Endothelial cell of umbilical vein (primary cell): ENCODE data around the gene CDK4. TPM values are rescaled to one million over a fixed set of nuclear protein-coding genes. Genes with fewer than 3 reads are reported as not detected.

Experiments used
- BruUV-seq: library from RNA; stranded (reverse); fragments of 400-500 nt; replicated peaks from 2 replicates; lab custom pipeline; 2021; lab: Mats Ljungman, UMichigan
- CTCF ChIA-PET: fragments of 300-600, 350-600 bp; sonication (Branson Sonifier 250); formaldehyde crosslinking; loops from one replicate; lab custom pipeline; 2021; ENCODE audit warnings: antibody characterized with exemption, inconsistent platforms; lab: Charles Lee
- POLR2A ChIA-PET: fragments of 300-600, 350-600 bp; sonication (Branson Sonifier 250); formaldehyde crosslinking; loops from one replicate; lab custom pipeline; 2021; ENCODE audit warnings: antibody characterized with exemption, inconsistent platforms; lab: Charles Lee
- DNase-seq: peaks from one replicate; pipeline ENCODE4 v3.0.0-alpha.2; 2011; ENCODE audit warnings: low read depth, low spot score
- FAIRE-seq: peaks from 2 replicates; lab custom pipeline; 2011; peaks lifted over from hg19 to GRCh38; lab: Jason Lieb, UNC
- H2AFZ ChIP-seq: 2 replicates; pipeline ENCODE4 v1.6.0; 2012; ENCODE audit warnings: low read depth, low read length, control low read depth, inconsistent platforms
- H3K27ac ChIP-seq: 2 replicates; pipeline ENCODE4 v1.5.1; 2011; ENCODE audit warnings: low read depth, mild to moderate bottlenecking, control low read depth, low read length, moderate library complexity; ENCODE audit not compliant: insufficient read depth
- H3K27me3 ChIP-seq, 2 experiments: 2 replicates each; pipeline versions ENCODE4 v1.6.0 to v1.6.1; 2011; ENCODE audit warnings: low read length in 2 of 2, mixed read lengths in 1 of 2; ENCODE audit not compliant: control insufficient read depth in 2 of 2, insufficient read depth in 2 of 2
- H3K36me3 ChIP-seq, 2 experiments: 2 replicates in 1 of 2; 3 replicates in 1 of 2; pipeline ENCODE4 v1.5.1; 2011; ENCODE audit warnings: low read length in 2 of 2, mild to moderate bottlenecking in 1 of 2, moderate library complexity in 1 of 2; ENCODE audit not compliant: control insufficient read depth in 2 of 2, insufficient read depth in 2 of 2; ENCODE audit errors: extremely low read depth in 1 of 2
- H3K4me1 ChIP-seq: 3 replicates; pipeline ENCODE4 v1.5.1; 2011; ENCODE audit warnings: mild to moderate bottlenecking, low read length; ENCODE audit not compliant: control insufficient read depth, insufficient read depth; ENCODE audit errors: extremely low read depth
- H3K4me2 ChIP-seq: 2 replicates; pipeline ENCODE4 v1.6.1; 2011; ENCODE audit warnings: low read length, control low read depth, mixed read lengths; ENCODE audit not compliant: insufficient read depth
- H3K4me3 ChIP-seq, 3 experiments: fragments of 200-600 bp in 1 of 3; sonication (generic), shearing (Covaris generic) in 1 of 3; replicated peaks in 1 of 3; 2 replicates each; pipeline ENCODE4 v1.5.1; 2011 to 2016; ENCODE audit warnings: control low read depth in 3 of 3, low read length in 3 of 3, mild to moderate bottlenecking in 2 of 3, inconsistent platforms in 1 of 3, low read depth in 1 of 3, moderate library complexity in 1 of 3; ENCODE audit not compliant: insufficient read depth in 1 of 3
- H3K79me2 ChIP-seq: 2 replicates; pipeline ENCODE4 v1.6.0; 2012; ENCODE audit warnings: low read length, inconsistent platforms; ENCODE audit not compliant: control insufficient read depth, insufficient read depth
- H3K9ac ChIP-seq: replicated peaks from 2 replicates; pipeline ENCODE3; 2011; ENCODE audit warnings: low read length, control low read depth; ENCODE audit not compliant: insufficient read depth; ENCODE audit errors: extremely low read depth
- H3K9me1 ChIP-seq: replicated peaks from 3 replicates; pipeline ENCODE4 v1.6.0; 2011; ENCODE audit warnings: mild to moderate bottlenecking, low read length; ENCODE audit not compliant: control insufficient read depth, insufficient read depth; ENCODE audit errors: extremely low read depth
- H3K9me3 ChIP-seq: replicated peaks from 2 replicates; pipeline ENCODE4 v1.5.1; 2012; ENCODE audit warnings: low read length, inconsistent platforms; ENCODE audit not compliant: control insufficient read depth, insufficient read depth
- H4K20me1 ChIP-seq: replicated peaks from 2 replicates; pipeline ENCODE3; 2011; ENCODE audit warnings: mild to moderate bottlenecking, low read length; ENCODE audit not compliant: control insufficient read depth, insufficient read depth; ENCODE audit errors: extremely low read depth
- EZH2 ChIP-seq: IDR thresholded peaks from 2 replicates; pipeline ENCODE4 v1.6.1; 2012; ENCODE audit warnings: borderline replicate concordance, low read depth, mild to moderate bottlenecking, moderate library complexity, low read length, inconsistent platforms; ENCODE audit not compliant: severe bottlenecking
- FOS ChIP-seq: IDR thresholded peaks from 2 replicates; pipeline ENCODE4 v1.6.1; 2011; ENCODE audit warnings: mild to moderate bottlenecking, low read length, moderate library complexity, borderline replicate concordance; ENCODE audit not compliant: insufficient read depth
- GATA2 ChIP-seq: IDR thresholded peaks from 2 replicates; pipeline ENCODE4 v1.7.0; 2011; ENCODE audit warnings: low read depth, mild to moderate bottlenecking, moderate library complexity, mixed read lengths, low read length; ENCODE audit not compliant: insufficient read length, insufficient read depth
- JUN ChIP-seq: IDR thresholded peaks from 2 replicates; pipeline ENCODE4 v1.6.1; 2011; ENCODE audit warnings: borderline replicate concordance, low read depth; ENCODE audit not compliant: insufficient read length, insufficient read depth
- MYC ChIP-seq: IDR thresholded peaks from one replicate; pipeline ENCODE4 v1.6.1; 2011; ENCODE audit warnings: mild to moderate bottlenecking, low read depth, low read length
- dilution Hi-C: fragments of 300-500 bp; cut with MboI; formaldehyde crosslinking; loops from one replicate; pipeline ENCODE4 v1.15.0; 2019; ENCODE audit warnings: low sequenced_read_pairs; ENCODE audit not compliant: extremely low pct_ligation_motif_present
- intact Hi-C: fragments of 100-400 bp; cut with micrococcal nuclease; formaldehyde crosslinking; loops from one replicate; pipeline ENCODE4 v1.10.0; 2022
- polyA plus RNA-seq, 4 experiments: library from polyadenylated mRNA; depleted of rRNA in 3 of 4; stranded (reverse) in 3 of 4; unstranded in 1 of 4; fragments of >200 nt; gene quantifications; 2 replicates each; pipeline versions ENCODE4 v1.2.1 to v1.2.3, GENCODE V29; 2011 to 2012; ENCODE audit warnings: missing spikeins in 1 of 4
- total RNA-seq: library from RNA; stranded (reverse); gene quantifications from 2 replicates; pipeline ENCODE4 v1.2.3, GENCODE V29; 2021
- TF ChIP-seq, protein P1 (sequence below): IDR thresholded peaks from 2 replicates; pipeline ENCODE4 v1.6.1; 2011; ENCODE audit not compliant: insufficient read depth, insufficient read length
- TF ChIP-seq, protein P2 (sequence below), 2 donors: IDR thresholded peaks; 1 replicate in 1 of 2; 2 replicates in 1 of 2; pipeline ENCODE4 v1.5.1; 2011; ENCODE audit warnings: low read length in 2 of 2, mild to moderate bottlenecking in 2 of 2, moderate library complexity in 2 of 2, control low read depth in 1 of 2, inconsistent platforms in 1 of 2, low read depth in 1 of 2; ENCODE audit not compliant: insufficient read depth in 1 of 2; ENCODE audit errors: extremely low read depth in 1 of 2

The CDK4 gene
- total and polyA plus RNA-seq, 2 donors (not counting 3 experiments of a cell fraction or from before 2014, with no cell fraction given) = 171 to 332 TPM

- H2AFZ ChIP-seq = no peak overlapping the region
- ChIA-PET CTCF (interaction anchor here (1.3 to 1.5 kb wide), 2 partner anchors 9 to 13 kb away, joined by 3 to 4 read pairs; no protein-coding TSS in a partner anchor), POLR2A (no interaction called here)
- H4K20me1 ChIP-seq = no peaks in the 10 kb centered on the region
- intact Hi-C loops (loop anchor here (1.0 kb wide), 1 partner anchor 14 kb away; no protein-coding TSS in a partner anchor), dilution Hi-C loops (no loop called here)
- no peaks in the 10 kb centered on the region for H3K4me1 ChIP-seq
- no peak overlapping the region for H3K9ac ChIP-seq
- no peaks in the 10 kb centered on the region for H3K9me3 ChIP-seq
- no peak for FAIRE-seq
- no peak overlapping the region for H3K4me2 ChIP-seq
- H3K36me3 ChIP-seq = peaks cover 15 to 21% of the 10 kb centered on the region in 2 experiments
- no peak overlapping the region for H3K4me3 ChIP-seq
- no peak for DNase-seq
- no peaks in the 10 kb centered on the region for H3K27me3 ChIP-seq
- no peak overlapping the region for H3K27ac ChIP-seq
- TF ChIP-seq GATA2 (no peak), JUN (no peak), MYC (no peak), FOS (no peak), EZH2 (no peak)
- TF ChIP-seq, protein P1, sequence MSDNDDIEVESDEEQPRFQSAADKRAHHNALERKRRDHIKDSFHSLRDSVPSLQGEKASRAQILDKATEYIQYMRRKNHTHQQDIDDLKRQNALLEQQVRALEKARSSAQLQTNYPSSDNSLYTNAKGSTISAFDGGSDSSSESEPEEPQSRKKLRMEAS = no peak
- TF ChIP-seq, protein P2, sequence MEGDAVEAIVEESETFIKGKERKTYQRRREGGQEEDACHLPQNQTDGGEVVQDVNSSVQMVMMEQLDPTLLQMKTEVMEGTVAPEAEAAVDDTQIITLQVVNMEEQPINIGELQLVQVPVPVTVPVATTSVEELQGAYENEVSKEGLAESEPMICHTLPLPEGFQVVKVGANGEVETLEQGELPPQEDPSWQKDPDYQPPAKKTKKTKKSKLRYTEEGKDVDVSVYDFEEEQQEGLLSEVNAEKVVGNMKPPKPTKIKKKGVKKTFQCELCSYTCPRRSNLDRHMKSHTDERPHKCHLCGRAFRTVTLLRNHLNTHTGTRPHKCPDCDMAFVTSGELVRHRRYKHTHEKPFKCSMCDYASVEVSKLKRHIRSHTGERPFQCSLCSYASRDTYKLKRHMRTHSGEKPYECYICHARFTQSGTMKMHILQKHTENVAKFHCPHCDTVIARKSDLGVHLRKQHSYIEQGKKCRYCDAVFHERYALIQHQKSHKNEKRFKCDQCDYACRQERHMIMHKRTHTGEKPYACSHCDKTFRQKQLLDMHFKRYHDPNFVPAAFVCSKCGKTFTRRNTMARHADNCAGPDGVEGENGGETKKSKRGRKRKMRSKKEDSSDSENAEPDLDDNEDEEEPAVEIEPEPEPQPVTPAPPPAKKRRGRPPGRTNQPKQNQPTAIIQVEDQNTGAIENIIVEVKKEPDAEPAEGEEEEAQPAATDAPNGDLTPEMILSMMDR (IDR thresholded peaks at IDR 0.05; ENCODE audit: extremely low read depth in 1 of 2, insufficient read depth in 1 of 2, low read depth in 1 of 2, low read length in 2 of 2) = no peak
- no peaks in the 10 kb centered on the region for H3K79me2 ChIP-seq
- H3K9me1 ChIP-seq = no peaks in the 10 kb centered on the region
- no TSS peak for BruUV-seq
Observed at GRCh38 chr12:57796996-57797395, 44.9 kb upstream of the CDK4 start.
